ENCODE measurements around the gene KIR3DL2. TPM values are rescaled to one million over a fixed set of nuclear protein-coding genes. Genes with fewer than 3 reads are reported as not detected.
A peak's percentile ranks its signal among the peaks of the same experiment; 100 is the strongest.
"Not testable (repeated sequence)": the region's sequence is repeated elsewhere in the genome, so short reads cannot be mapped to it uniquely, and the experiment has no call there.

Gene KIR3DL2
- total and polyA plus RNA-seq, 11 donors = 0.04 to 1.1 TPM; not detected in 9

- H3K9me3 ChIP-seq; DNase-seq; H3K27ac ChIP-seq; H3K4me1 ChIP-seq; H3K4me3 ChIP-seq; intact Hi-C loops (cut with DNase I); ATAC-seq; H3K36me3 ChIP-seq: not testable (repeated sequence)
- 87 to 100% (median 92%) methylated on average over 1 to 2 of the region's 3 CpGs for whole genome bisulfite sequencing, 4 donors
- H3K27me3 ChIP-seq = peaks cover 0 to 15% (median 0%) of the 10 kb centered on the region in 9 donors
Observed at GRCh38 chr19:54863459-54863858, 13.2 kb downstream of the KIR3DL2 start.

DNA sequence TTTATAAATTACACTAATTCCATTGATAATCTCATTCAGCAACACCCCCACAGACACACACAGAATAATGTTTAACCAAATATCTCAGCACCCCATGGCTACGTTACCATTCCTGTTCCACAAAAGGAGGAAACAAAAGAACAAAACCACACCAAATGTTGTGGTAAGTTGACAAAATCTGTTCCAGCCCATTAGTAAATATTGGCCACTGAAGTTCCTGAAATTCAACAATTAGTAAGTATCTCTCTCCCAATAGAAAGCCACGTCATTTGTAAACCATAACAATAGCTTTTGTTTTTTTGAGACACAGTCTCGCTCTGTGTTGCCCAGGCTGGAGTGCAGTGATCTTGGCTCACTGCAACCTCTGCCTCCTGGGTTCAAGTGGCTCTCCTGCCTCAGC is 21.5 kb downstream of the KIR3DL2 start:
- H3K4me1 ChIP-seq = peaks cover 0 to 21% (median 0%) of the 10 kb centered on the region in 12 donors
- DNase-seq = no peak
- no peak overlapping the region for H3K27ac ChIP-seq
- intact Hi-C loops (cut with DNase I) = no loop called here
- no peaks in the 10 kb centered on the region for H3K36me3 ChIP-seq
- peaks cover 0 to 4% (median 0%) of the 10 kb centered on the region in 9 donors for H3K27me3 ChIP-seq
- 55 to 78% (median 74%) methylated on average over 3 of the region's 3 CpGs for WGBS, 4 donors
- TF ChIP-seq POLR2A (IDR thresholded peaks at IDR 0.05) = no peak
- TF ChIP-seq CTCF (IDR thresholded peaks at IDR 0.05) = no peak
- no peak for ATAC-seq
- no peak overlapping the region for H3K4me3 ChIP-seq
- H3K9me3 ChIP-seq = no peaks in the 10 kb centered on the region

- ATAC-seq = peak in 1 of 4 donors; percentile 39
- intact Hi-C loops (cut with DNase I) = no loop called here
Observed at GRCh38 chr19:54873990-54874389, 23.7 kb downstream of the KIR3DL2 start, which contains the start of gene FCAR. Gene FCAR (plus strand): TSS chr19:54874235. CDS start chr19:54874290, 55 bp downstream.

GRCh38 chr19:54875506-54875905 is 25.3 kb downstream of the KIR3DL2 start:
- WGBS, 4 donors = 44 to 49% (median 48%) methylated on average over 2 of the region's 2 CpGs
- Histone ChIP-seq H3K27me3 (peaks cover 0 to 9% (median 0%) of the 10 kb centered on the region in 9 donors), H3K27ac (peak overlapping the region in 1 of 12 donors; percentile 22), H3K9me3 (no peaks in the 10 kb centered on the region), H3K36me3 (no peaks in the 10 kb centered on the region), H3K4me3 (peak overlapping the region in 1 of 12 donors; percentile 41), H3K4me1 (peaks cover 0 to 28% (median 0%) of the 10 kb centered on the region in 12 donors)
- intact Hi-C loops (cut with DNase I) = no loop called here
- ATAC-seq = peak in 2 of 4 donors; percentile 34 to 66
- no peak for TF ChIP-seq CTCF (IDR thresholded peaks at IDR 0.05)
- TF ChIP-seq POLR2A (IDR thresholded peaks at IDR 0.05) = no peak
- no peak for DNase-seq

More at GRCh38 chr19:54873990-54874389, 23.7 kb downstream of the KIR3DL2 start, which contains the start of gene FCAR:
- Histone ChIP-seq H3K36me3 (no peaks in the 10 kb centered on the region), H3K27ac (peak within 1 kb of the TSS in 1 of 12 donors; percentile 37), H3K27me3 (peaks cover 0 to 4% (median 0%) of the 10 kb centered on the region in 9 donors), H3K4me3 (peak within 1 kb of the TSS in 1 of 12 donors; percentile 41), H3K9me3 (no peaks in the 10 kb centered on the region), H3K4me1 (peaks cover 0 to 28% (median 0%) of the 10 kb centered on the region in 12 donors)
- no peak for DNase-seq
- 67 to 75% (median 72%) methylated on average over 8 of the region's 8 CpGs for WGBS, 4 donors
- TF ChIP-seq POLR2A (IDR thresholded peaks at IDR 0.05) = no peak
- no peak for TF ChIP-seq CTCF (IDR thresholded peaks at IDR 0.05)

DNA sequence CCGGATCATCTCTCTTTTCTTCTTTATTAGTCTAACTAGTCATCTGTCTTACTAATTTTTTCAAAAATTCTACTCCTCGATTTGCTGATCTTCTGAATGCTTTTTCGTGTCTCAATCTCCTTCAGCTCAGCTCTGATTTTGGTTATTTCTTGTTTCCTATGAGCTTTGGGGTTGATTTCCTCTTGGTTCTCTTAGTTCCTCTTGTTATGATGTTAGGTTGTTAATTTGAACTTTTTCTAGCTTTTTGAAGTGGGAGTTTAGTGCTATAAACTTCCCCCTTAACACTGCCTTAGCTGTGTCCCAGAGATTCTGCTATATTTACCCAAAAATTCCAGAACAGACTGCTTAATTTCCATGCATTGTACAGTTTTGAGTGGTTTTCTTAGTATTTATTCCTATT is 27.2 kb downstream of the KIR3DL2 start:
- Histone ChIP-seq H3K4me1 (peaks cover 0 to 28% (median 0%) of the 10 kb centered on the region in 12 donors), H3K36me3 (no peaks in the 10 kb centered on the region), H3K27me3 (peaks cover 0 to 23% (median 8%) of the 10 kb centered on the region in 9 donors), H3K4me3 (no peak overlapping the region), H3K27ac (peak overlapping the region in 1 of 12 donors; percentile 62), H3K9me3 (no peaks in the 10 kb centered on the region)
- TF ChIP-seq CTCF (IDR thresholded peaks at IDR 0.05) = no peak
- no peak for TF ChIP-seq POLR2A (IDR thresholded peaks at IDR 0.05)
- DNase-seq = no peak
- no peak for ATAC-seq
- intact Hi-C loops (cut with DNase I) = no loop called here
- WGBS, 4 donors = 56 to 67% (median 60%) methylated on average over 3 of the region's 3 CpGs

Measured in heart left ventricle (tissue), 16 donors.